OCI-LY1 (cell line): ENCODE data around the gene CWF19L2.

Experiments used
- EZH2 ChIP-seq: fragments of 200-600 bp; sonication (generic), shearing (Covaris generic); IDR thresholded peaks from 2 replicates; pipeline ENCODE4 v1.8.0; 2017; ENCODE audit warnings: borderline replicate concordance, mixed run types, mild to moderate bottlenecking, antibody characterized with exemption, low read length, moderate library complexity, mixed read lengths
- TF ChIP-seq, protein P1 (sequence below): fragments of 200-600 bp; sonication (generic), shearing (Covaris generic); IDR thresholded peaks from 2 replicates; pipeline ENCODE4 v1.5.1; 2017; ENCODE audit warnings: mild to moderate bottlenecking, antibody characterized with exemption, low read length, moderate library complexity, mixed read lengths

DNA sequence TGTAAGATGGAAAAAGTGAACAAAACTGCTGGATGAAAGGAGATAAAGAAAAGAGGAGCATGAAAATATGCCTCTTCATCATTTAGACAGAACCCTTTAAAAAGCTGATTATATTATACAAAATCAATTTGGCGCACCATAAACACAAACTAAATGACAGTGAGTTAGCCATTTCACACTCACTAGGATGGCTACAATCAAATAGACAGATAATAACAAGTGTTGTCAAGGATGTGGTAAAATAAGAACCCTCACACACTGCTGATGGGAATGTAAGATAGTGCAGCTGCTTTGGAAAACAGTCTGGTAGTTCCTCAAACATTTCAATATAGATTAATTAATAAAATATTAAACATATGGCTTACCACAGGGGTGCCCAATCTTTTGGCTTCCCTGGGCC is 99.7 kb downstream of the CWF19L2 start:
- TF ChIP-seq, protein P1, sequence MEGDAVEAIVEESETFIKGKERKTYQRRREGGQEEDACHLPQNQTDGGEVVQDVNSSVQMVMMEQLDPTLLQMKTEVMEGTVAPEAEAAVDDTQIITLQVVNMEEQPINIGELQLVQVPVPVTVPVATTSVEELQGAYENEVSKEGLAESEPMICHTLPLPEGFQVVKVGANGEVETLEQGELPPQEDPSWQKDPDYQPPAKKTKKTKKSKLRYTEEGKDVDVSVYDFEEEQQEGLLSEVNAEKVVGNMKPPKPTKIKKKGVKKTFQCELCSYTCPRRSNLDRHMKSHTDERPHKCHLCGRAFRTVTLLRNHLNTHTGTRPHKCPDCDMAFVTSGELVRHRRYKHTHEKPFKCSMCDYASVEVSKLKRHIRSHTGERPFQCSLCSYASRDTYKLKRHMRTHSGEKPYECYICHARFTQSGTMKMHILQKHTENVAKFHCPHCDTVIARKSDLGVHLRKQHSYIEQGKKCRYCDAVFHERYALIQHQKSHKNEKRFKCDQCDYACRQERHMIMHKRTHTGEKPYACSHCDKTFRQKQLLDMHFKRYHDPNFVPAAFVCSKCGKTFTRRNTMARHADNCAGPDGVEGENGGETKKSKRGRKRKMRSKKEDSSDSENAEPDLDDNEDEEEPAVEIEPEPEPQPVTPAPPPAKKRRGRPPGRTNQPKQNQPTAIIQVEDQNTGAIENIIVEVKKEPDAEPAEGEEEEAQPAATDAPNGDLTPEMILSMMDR, result no peak
- no peak for TF ChIP-seq EZH2
